Epidermal melanocyte (primary cell): ENCODE results near the gene ATP8B4.

Experiments
- DNase-seq: peaks from one replicate; pipeline ENCODE4 v3.0.0; 2011; ENCODE audit warnings: low spot score; ENCODE audit not compliant: insufficient read length

ATP8B4 gene

GRCh38 chr15:49864251-49864650 lies 254.8 kb downstream of the ATP8B4 start:
- no peak for DNase-seq

DNA sequence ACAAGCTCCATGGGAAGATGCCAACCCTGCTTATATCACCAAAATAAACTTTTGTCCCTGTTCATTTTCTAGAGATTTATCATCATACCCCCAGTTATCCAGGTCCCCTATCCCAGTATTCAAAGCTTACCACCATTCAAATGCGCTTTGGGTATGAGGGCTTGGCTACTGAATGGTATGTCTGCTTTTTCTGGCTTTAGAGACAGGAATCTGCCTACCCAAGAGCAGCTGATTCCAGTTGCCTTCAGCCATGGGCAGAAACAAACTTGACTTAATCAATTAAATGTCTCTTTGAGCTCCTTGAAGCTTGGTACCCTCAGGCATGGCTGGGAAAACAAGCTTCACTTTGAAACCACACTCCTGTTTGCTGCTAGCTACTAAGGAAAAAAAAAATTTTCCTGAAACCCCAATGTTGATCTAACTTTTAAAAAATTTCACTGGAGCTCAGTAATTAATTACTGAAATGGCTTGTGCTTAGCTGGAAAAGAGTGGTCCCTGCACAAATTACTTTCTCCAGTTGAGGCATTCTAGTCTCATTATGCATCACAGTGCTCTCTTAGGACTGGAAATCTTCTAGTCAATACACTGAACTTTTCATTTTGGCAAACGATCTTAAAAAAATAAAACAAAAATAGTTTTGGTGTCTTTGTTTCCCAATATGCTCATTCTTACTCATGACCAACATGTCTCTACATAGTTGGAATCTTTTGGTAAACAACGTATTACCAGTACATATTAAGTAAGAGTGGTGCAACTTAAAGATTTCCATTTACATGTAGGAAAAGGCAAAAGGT lies 255.4 kb downstream of the ATP8B4 start:
- DNase-seq: peak; percentile 66

GRCh38 chr15:49860101-49860500 lies 258.9 kb downstream of the ATP8B4 start:
- no peak for DNase-seq

- DNase-seq: no peak
Observed at GRCh38 chr15:49857496-49858475, 261.2 kb downstream of the ATP8B4 start.

DNA sequence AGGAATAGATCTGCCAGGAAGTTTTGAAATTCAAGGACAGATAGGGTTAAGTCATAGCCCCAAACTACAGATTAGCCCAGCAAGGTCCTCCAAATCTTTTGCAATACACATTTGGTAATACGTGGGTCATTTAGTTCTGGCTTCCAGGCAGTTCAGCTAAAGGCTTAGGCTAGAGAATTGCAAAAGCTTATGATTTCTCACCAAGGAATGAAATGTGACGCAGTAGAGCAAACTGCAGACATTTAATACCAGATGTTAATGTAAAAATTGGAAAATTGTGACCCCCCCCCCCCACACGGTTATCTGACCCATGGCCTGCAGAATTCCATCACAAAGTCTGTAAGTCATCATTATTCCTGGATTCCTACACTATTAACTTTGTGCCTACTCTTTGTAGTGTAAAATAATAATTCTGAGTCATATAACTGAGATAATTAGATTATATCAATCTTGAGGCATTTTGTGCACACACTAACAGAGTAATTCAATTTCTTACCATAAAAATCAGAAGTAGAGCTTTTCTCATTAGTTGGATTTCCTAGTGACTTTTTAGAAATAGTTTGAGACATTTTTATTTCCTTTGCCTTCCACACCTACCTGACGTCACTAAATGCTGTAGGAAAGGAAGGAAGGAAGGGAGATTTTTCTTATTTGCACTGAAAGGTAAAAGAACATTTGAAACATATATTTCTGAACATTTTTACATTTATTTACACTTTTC lies 263.0 kb downstream of the ATP8B4 start:
- no peak for DNase-seq

GRCh38 chr15:49852756-49853155 lies 266.3 kb downstream of the ATP8B4 start:
- no peak for DNase-seq

DNA sequence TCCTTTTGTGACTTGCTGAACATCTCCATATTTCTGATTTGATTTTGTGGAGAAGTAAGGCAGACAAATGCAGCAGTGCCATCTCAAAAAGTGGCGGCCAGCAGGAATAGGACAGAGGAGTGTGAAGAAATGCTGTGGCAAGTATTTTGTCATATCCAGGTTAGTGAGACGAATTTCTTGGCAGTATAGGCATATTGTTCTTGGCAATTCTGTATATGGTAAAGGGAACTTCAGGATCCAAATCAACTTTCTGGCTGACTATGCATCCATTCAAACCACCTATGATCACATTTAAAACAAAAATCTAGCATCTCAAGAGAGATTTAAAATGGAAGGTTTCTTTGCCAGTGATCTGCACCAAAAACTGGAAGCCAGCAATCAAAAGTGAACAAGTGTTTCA lies 270.2 kb downstream of the ATP8B4 start:
- DNase-seq: no peak

- no peak for DNase-seq
Observed at GRCh38 chr15:49848282-49848724, 270.7 kb downstream of the ATP8B4 start.

DNA sequence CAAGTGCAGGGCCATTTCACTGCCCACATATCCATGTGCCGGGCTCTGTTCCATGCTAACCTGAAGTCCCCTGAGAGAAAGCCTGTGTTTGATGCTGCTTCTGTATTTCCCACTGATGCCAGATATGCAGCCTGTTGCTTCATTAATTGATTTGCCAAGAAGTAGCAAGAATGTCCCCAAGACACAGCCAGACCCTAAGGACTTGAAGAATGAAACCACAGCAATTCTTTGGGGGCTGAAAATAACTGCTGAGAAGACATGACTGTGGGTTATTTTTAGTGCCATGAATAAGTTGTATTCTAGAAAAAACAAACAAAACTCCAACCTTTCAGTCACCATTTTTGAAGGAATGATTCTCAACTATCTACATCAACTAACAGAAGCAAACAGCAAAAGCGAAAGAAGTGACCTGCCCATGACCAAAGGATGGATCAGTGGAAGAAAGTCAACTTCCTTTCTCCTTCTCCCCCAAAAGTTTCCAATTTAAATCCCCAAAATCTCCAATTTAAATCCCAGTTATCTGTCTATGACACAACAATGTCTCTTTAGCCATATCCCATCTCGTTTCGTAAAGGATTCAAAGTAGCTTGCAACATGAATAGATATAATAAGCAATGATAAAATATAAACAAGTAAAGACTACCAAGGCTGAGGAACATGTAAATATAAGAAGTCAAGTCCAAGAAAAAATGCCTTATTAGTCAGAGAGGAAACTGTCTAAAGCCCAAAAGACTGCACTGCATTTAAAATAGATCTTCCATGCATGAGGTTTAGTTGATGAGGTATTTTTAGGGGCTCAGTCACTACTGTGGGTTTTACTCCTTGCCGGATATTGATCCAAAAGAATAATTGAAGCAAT lies 271.4 kb downstream of the ATP8B4 start:
- DNase-seq: no peak

GRCh38 chr15:49844390-49844789 lies 274.6 kb downstream of the ATP8B4 start:
- DNase-seq: no peak

DNA sequence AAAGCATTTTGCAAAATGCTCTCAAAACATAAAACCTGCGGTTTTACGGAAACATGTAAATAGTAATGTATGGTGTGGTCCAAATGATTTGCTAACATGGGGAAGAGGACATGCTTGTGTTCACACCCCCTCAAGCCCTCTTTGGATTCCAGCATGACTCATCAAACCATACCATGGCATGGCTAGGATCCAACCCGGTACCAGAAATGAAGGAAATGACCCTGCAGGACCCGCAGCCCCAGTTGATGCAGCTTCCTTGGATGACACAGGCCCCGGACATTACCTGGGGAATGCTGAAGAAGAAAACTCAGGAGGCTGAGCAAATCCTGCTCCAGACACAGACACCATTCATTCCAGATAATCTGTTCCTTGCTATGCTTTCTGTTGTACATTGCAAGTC lies 275.3 kb downstream of the ATP8B4 start:
- no peak for DNase-seq

DNA sequence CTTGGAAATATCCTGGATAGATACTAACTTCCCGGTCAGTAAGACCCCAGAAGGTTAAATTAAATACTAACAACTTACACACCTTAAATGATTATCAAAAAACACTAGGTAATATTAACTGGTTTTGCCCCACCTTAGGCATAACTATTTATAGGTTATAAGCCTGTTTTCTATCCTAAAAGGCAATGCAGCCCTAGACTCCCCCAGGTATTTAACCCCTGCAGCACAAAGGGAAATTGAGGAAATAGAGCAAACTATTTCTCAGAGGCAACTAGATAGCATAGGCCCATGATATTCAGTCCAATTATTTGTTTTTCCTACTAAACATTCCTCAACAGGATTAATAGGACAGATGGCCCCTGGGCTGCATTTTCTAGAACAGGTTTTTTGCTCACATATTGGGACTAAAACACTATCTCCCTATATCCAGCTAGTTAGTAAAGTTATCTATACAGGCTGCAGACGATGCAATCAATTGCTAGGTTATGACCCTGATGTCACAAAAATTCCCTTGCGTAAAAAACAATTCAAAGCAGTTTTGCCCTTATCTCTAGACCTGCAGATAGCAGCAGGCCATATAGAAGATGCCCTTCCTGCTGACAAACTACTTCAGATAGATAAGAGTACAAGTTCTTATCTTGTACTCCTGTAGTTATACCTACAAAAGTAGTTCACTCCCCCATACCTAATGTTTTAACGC lies 276.9 kb downstream of the ATP8B4 start:
- no peak for DNase-seq

DNA sequence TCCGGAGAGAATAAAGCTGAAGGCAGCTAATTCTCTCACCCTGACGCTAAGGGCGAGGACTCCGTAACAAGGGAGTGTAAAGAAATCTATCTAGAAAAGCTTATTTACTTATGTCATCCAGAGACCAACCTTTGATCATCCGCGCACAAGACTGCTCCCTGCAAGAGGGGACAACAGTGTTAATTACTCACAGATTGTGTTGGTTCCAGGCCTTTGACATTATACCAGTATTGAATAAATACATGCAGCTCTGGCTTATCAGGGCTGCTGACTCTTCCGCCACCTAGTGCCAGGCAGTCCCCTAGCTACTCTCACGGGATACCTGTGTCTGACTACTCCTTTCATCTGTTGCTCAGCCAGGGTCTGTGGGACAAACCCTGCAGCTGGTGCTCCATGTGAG lies 286.5 kb downstream of the ATP8B4 start:
- DNase-seq: no peak

DNA sequence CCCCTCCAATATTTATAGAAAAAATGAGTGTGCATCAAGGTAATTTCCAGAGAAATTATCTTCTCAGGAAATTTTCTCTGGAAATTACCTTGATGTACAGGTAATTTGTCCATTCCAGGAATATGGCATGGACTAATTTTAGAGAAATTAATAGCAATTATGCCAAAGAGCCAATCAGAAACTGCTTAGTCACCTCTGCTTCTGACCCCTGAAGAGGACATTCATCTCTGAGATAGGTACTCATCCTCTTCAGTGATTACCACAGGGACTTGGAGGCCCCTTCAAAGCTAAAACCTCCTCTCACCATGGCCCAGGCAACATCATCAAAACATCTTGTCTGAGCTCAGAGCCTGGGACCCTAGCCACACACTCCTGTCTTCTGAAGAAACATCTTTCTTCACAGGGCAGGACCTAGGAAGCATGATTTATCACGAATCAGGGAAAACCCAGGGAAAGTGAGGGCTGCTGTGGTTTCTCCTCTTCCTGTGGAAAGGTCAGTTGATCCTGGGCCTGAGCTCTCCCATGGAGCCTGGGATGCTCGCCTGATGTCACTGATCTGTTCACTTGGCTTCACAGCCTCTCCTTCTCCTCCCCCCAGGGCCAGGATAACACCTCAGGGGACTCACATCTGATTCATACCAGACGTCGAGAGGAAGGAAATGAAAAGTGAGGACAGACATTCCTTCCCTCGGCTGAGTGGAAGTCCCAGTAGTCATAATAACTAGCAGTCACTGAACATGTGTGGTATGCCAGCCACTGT lies 287.6 kb downstream of the ATP8B4 start:
- DNase-seq: peak; percentile 30

DNA sequence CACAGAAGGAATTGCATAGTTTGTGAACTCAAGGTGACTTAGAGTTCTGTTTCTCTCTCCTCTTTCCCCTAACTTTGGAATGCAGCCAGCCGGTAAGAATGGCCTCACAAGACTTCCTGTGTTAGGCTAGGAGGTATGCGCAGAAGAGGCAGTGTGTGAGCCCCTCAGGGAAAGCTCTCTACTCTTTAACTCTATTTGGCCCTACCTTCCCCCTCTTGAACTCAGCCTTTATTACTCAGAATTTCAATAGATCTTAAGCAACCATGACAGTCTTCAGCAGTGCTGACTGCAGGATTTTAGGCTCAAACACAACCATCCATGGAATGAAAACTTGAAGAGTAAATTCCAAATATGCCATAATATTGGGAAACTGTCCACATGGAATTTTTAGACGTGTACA lies 288.6 kb downstream of the ATP8B4 start:
- DNase-seq: no peak

DNA sequence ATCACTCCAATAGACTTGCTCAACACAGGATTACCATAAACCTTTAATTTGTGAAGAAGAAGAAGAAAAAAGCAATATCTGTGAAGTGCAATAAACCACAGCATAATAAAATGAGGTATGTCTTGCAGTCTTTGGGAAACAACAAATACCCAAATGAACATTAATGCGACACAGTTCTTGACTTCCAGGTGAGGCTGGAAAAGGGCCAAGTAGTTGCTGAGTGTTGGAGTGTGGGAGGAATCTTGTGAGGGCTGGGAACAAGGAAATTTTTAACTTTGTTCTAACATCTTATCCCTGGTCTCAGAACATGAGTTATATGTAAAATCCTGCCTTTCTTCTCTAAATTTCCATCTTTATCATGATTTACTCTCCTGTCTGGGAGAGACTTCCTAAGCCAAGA lies 291.7 kb downstream of the ATP8B4 start:
- no peak for DNase-seq

GRCh38 chr15:49826640-49827234 lies 292.3 kb downstream of the ATP8B4 start:
- no peak for DNase-seq

- DNase-seq: no peak
Observed at GRCh38 chr15:49824775-49825099, 294.3 kb downstream of the ATP8B4 start.
